ENCODE data around the gene RNF213.
A peak's percentile ranks its signal among the peaks of the same experiment; 100 is the strongest.

The RNF213 gene

DNA sequence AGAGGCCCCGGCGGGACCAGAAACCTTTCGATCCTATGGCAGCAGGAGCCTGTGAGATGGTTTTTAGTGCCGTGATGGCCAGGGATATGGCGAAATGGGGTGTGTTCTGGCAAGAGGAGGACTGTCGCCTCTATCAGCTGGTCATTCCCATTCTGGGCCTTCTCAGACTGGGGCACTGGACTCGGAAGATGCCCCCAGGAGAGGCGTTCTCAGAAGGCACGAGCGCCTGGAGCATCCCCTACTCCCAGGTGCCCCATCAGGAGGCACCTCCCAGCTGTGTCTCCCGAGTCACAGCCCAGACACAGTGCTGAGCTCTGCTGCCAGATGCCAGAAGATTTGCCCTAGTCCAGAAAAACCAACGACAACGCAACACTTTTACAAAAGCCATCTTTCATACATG is 99.7 kb downstream of the RNF213 start:
- no peaks in the 10 kb centered on the region for H3K79me2 ChIP-seq (ENCODE audit: insufficient read depth, low read length)
- H3K36me3 ChIP-seq (ENCODE audit: insufficient read depth, low read length) = peaks cover 59% of the 10 kb centered on the region; the same call in 1 of the 2 replicates
- no peak for TF ChIP-seq EZH2phosphoT487 (IDR thresholded peaks at IDR 0.05; ENCODE audit: borderline replicate concordance)
- TF ChIP-seq, protein P1, sequence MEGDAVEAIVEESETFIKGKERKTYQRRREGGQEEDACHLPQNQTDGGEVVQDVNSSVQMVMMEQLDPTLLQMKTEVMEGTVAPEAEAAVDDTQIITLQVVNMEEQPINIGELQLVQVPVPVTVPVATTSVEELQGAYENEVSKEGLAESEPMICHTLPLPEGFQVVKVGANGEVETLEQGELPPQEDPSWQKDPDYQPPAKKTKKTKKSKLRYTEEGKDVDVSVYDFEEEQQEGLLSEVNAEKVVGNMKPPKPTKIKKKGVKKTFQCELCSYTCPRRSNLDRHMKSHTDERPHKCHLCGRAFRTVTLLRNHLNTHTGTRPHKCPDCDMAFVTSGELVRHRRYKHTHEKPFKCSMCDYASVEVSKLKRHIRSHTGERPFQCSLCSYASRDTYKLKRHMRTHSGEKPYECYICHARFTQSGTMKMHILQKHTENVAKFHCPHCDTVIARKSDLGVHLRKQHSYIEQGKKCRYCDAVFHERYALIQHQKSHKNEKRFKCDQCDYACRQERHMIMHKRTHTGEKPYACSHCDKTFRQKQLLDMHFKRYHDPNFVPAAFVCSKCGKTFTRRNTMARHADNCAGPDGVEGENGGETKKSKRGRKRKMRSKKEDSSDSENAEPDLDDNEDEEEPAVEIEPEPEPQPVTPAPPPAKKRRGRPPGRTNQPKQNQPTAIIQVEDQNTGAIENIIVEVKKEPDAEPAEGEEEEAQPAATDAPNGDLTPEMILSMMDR (conservative IDR thresholded peaks at IDR 0.05; ENCODE audit: low read length) = no peak
- no peaks in the 10 kb centered on the region for H4K20me1 ChIP-seq (ENCODE audit: insufficient read depth, low read length, poor library complexity, severe bottlenecking)
- H3K9ac ChIP-seq (ENCODE audit: low read depth, low read length, poor library complexity, severe bottlenecking) = no peak overlapping the region
- H3K27me3 ChIP-seq (ENCODE audit: insufficient read depth, low read length, poor library complexity, severe bottlenecking) = no peaks in the 10 kb centered on the region
- no peaks in the 10 kb centered on the region for H3K9me3 ChIP-seq (ENCODE audit: insufficient read depth, low read depth, low read length)
- H3K4me3 ChIP-seq (ENCODE audit: low read length, poor library complexity, severe bottlenecking) = no peak overlapping the region
- no peaks in the 10 kb centered on the region for H3F3A ChIP-seq (ENCODE audit: low read depth)
- H3K9me2 ChIP-seq (replicated peaks; ENCODE audit: low read depth, low read length) = no peaks in the 10 kb centered on the region
- H3K4me2 ChIP-seq (ENCODE audit: low read depth, low read length, poor library complexity, severe bottlenecking) = no peak overlapping the region
- H3K4me1 ChIP-seq (ENCODE audit: insufficient read depth, low read length, poor library complexity, severe bottlenecking) = no peaks in the 10 kb centered on the region
- H2AFZ ChIP-seq (ENCODE audit: low read length) = no peak overlapping the region

DNA sequence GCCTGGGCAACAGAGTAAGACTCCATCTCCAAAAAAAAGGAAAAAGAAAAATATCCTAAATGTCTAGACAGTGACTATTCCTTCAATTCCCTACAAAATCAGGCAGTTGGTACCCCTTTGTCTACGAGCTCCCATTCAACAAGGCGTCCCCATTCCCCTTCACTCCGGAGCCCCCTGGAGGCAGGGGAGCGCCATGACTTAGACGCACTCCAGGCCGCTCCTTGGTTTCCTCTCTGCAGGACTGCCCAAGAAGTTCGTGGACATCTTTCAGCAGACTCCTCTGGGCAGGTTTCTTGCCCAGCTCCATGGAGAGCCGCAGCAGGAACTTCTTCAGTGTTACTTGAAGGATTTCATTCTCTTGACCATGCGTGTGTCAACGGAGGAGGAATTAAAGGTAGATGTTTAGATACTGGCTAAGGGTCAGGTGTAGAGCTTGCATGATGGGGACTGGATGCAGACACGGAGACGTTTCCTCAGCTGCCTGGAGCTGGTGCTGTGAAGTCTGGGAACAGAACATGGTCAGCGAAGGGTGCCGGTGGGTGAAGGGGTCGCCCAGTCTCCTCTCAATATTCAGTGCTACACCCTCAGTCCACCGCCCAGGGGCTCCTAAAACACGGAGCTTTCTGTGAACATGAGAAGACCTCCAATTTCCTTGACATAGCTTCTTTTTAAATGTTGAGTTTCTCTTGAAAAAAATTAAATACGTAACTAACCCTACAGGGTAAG is 101.0 kb downstream of the RNF213 start:
- no peak overlapping the region for H3K4me2 ChIP-seq (ENCODE audit: low read depth, low read length, poor library complexity, severe bottlenecking)
- no peaks in the 10 kb centered on the region for H4K20me1 ChIP-seq (ENCODE audit: insufficient read depth, low read length, poor library complexity, severe bottlenecking)
- no peak overlapping the region for H3K9ac ChIP-seq (ENCODE audit: low read depth, low read length, poor library complexity, severe bottlenecking)
- H3K36me3 ChIP-seq (ENCODE audit: insufficient read depth, low read length) = peaks cover 61% of the 10 kb centered on the region; the same call in 1 of the 2 replicates
- no peaks in the 10 kb centered on the region for H3K9me2 ChIP-seq (replicated peaks; ENCODE audit: low read depth, low read length)
- TF ChIP-seq EZH2phosphoT487 (IDR thresholded peaks at IDR 0.05; ENCODE audit: borderline replicate concordance) = no peak
- TF ChIP-seq, protein P1 (conservative IDR thresholded peaks at IDR 0.05; ENCODE audit: low read length) = peak; percentile 61
- H3K4me1 ChIP-seq (ENCODE audit: insufficient read depth, low read length, poor library complexity, severe bottlenecking) = no peaks in the 10 kb centered on the region
- H3K4me3 ChIP-seq (ENCODE audit: low read length, poor library complexity, severe bottlenecking) = no peak overlapping the region
- no peaks in the 10 kb centered on the region for H3K27me3 ChIP-seq (ENCODE audit: insufficient read depth, low read length, poor library complexity, severe bottlenecking)
- no peaks in the 10 kb centered on the region for H3K9me3 ChIP-seq (ENCODE audit: insufficient read depth, low read depth, low read length)
- no peak overlapping the region for H2AFZ ChIP-seq (ENCODE audit: low read length)
- no peaks in the 10 kb centered on the region for H3F3A ChIP-seq (ENCODE audit: low read depth)
- H3K79me2 ChIP-seq (ENCODE audit: insufficient read depth, low read length) = no peaks in the 10 kb centered on the region

DNA sequence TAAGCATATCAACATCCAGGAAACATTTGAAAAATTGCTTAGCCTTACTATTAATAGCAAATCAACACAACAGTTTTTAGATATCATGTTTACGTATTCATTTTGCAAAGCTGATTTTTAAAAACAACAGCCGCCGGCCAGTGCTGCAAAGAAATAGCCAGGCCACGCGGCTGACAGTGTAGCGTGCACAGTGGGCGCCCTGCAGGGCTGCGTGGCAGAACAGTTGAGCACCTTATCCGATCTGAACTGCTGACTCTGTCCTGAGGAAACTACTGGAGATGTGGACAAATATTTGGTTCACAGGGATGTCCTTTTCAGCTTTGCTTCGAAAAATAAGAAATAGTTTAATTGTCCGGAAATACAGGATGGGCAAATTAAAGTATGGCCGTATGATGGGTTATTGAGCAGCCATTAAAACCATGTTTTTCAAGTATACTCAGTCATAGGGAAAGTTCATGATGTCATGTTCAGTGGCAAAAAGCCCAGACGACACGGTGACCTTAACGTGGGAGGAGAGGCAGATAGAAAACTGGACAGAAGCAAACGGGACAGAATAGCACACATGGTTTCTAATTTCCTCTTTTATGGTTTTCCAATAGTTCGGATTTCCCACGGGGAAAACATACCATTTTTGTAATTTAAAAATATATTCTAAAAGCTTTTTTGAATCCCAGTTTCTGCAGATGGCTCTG is 101.9 kb downstream of the RNF213 start:
- Histone ChIP-seq H3K79me2 (ENCODE audit: insufficient read depth, low read length) (no peaks in the 10 kb centered on the region), H3K4me1 (ENCODE audit: insufficient read depth, low read length, poor library complexity, severe bottlenecking) (no peaks in the 10 kb centered on the region), H3K9ac (ENCODE audit: low read depth, low read length, poor library complexity, severe bottlenecking) (no peak overlapping the region), H3K9me3 (ENCODE audit: insufficient read depth, low read depth, low read length) (no peaks in the 10 kb centered on the region), H3F3A (ENCODE audit: low read depth) (no peaks in the 10 kb centered on the region), H3K9me2 (replicated peaks; ENCODE audit: low read depth, low read length) (no peaks in the 10 kb centered on the region), H2AFZ (ENCODE audit: low read length) (no peak overlapping the region), H3K27me3 (ENCODE audit: insufficient read depth, low read length, poor library complexity, severe bottlenecking) (no peaks in the 10 kb centered on the region), H3K36me3 (ENCODE audit: insufficient read depth, low read length) (peaks cover 61% of the 10 kb centered on the region; the same call in 1 of the 2 replicates), H3K4me2 (ENCODE audit: low read depth, low read length, poor library complexity, severe bottlenecking) (no peak overlapping the region), H3K4me3 (ENCODE audit: low read length, poor library complexity, severe bottlenecking) (no peak overlapping the region), H4K20me1 (ENCODE audit: insufficient read depth, low read length, poor library complexity, severe bottlenecking) (no peaks in the 10 kb centered on the region)
- TF ChIP-seq EZH2phosphoT487 (IDR thresholded peaks at IDR 0.05; ENCODE audit: borderline replicate concordance) = no peak
- TF ChIP-seq, protein P1 (conservative IDR thresholded peaks at IDR 0.05; ENCODE audit: low read length) = no peak
